NCI-H69 (cell line): ENCODE data around the gene G3BP2.
"Not testable (repeated sequence)": the region's sequence is repeated elsewhere in the genome, so short reads cannot be mapped to it uniquely, and the experiment has no call there.

ENCODE experiments used
- DNase-seq: peaks from one replicate; lab custom pipeline; 2025; lab: John Stamatoyannopoulos, UW

The G3BP2 gene

GRCh38 chr4:75673027-75673958, at the start of gene G3BP2:
TSS of gene G3BP2 (minus strand) at chr4:75673411. CDS start at chr4:75662025, 11,386 bp downstream.
- peak; percentile 97 for DNase-seq

- DNase-seq: no peak
These were observed 49.2 kb upstream of the G3BP2 start for GRCh38 chr4:75722417-75722816.

GRCh38 chr4:75718529-75718928, 45.3 kb upstream of the G3BP2 start:
- DNase-seq: no peak

DNA sequence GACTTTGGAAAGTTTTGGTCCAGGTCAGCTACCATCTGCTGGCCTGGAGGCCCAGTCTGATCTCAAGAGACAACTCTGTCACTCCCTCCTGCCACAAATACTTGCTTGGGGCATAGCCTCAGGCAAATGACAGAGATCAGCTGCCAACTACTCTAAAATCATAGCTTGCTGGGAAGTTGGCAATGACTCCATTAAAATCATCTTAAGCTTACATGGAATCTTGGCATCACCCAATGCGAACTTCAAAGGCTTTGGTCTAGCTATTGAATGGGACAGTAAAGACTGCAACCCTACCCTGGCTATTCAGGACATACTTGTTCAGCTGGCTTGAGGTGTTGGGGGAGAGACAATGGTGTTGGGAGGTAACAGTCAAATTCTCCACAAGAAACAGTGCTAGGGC, 44.2 kb upstream of the G3BP2 start:
- DNase-seq: no peak

DNA sequence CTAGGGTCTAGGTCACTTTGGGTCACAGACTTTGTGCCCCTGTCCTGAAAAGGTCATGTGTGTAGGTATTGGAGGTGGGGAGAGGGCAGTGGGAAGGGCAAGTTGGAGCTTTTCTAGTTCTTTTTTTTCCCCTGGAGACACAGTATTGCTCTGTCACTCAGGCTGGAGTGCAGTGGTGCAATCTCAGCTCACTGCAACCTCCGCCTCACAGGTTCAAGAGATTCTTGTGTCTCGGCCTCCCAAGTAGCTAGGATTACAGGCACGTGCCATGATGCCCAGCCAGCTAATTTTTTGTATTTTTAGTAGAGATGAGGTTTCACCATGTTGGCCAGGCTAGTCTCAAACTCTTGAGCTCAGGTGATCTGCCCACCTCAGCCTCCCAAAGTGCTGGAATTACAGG, 42.8 kb upstream of the G3BP2 start:
- DNase-seq: not testable (repeated sequence)

DNA sequence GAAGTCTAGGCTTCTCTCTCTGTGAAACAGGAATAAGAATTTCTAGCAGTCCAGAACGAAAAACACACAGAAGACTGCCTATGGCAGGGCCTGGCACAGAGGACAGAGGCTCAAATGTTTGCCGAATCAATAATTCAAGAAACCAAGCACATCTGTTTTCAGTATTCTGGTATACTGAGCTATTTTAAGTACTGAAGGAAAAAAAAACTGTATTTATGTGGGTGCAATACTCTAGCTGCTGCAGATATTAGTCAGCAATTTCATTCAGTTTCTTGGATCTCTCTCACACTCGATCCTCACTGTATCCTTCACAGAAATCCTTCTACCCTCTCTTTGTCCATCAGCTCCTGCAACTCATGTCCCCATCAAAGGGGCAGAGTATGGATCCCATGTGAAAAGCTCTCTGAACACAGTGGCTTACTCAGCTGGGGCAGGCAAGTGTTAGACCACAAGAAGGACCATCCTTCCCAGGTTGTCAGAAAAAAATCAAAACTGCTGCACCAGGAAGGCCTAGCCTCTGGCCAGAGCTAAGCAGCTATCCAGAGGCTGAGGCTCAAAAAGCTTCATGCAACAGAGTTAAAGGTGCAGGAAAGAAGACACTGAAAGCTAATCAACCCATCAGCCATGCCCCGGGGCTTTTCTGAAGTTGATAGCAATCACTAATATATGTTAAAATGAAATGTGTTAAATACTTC, 42.0 kb upstream of the G3BP2 start:
- no peak for DNase-seq

DNA sequence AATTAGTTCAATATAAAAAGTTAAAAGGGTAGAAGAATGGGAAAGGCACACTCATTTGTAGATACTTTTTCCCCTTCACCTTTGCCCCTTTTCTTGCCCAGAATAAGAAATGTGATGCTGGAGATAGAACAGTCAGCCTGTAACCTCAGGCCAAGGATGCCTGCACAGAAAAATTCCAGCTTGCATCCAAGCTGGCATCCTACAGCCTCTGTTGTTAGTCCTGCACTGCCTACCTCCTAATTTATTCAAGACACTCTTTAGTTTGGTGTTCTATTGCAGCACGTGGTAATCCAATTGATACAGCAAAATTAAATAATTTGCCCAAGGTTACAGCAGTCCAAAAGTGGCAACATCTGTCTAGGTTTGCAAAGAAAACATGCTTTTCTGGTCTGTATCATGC, 41.5 kb upstream of the G3BP2 start:
- no peak for DNase-seq

- DNase-seq: no peak
These were observed 40.8 kb upstream of the G3BP2 start for GRCh38 chr4:75714011-75714410.

GRCh38 chr4:75710246-75710645, 37.0 kb upstream of the G3BP2 start:
- DNase-seq: no peak

DNA sequence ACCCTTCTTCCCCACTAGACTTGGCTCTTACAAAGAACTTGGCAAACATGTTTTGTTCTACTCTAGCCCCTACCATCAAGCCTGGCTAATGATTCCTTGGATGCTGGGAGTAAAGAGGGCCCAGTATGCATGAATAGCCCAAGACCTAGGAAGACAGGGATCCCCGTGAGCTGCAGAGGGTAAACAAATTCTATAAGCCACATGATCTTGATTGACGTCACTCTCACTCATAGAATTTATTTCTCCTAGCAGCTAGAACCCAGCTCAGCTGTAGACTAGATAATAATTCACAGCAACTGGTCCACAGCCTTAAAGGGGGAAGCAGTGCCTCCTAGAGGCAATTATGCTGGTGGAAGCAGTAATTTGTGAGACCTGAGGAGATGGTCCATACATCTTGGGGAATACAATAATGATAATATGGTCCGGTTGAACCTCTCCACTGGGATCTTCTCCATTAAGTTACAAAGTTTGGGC, 35.0 kb upstream of the G3BP2 start:
- no peak for DNase-seq

- no peak for DNase-seq
These were observed 32.2 kb upstream of the G3BP2 start for GRCh38 chr4:75705198-75705977.

DNA sequence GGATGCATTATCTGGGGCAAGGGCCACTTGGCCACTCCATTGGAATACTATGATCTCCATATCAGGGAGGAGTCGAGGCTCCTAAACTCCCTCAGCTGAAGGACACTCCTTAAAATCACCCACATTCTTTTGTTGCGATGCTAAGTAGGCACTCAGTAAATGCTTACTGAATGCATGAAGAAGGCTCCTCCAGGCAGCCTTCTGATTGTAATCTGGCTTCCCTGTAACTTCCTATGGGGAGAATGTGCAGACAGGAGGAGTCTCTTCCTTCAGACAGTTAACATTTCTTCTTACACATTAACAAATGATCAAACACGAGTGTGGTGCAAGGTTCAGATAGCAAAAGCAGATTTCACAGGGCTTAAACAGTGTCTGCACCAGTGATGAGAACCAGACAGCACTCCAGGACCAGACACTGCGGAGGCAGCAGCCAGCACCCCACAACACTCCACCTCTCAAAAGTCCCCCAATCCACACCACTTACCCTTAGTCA, 29.8 kb upstream of the G3BP2 start:
- DNase-seq: no peak

DNA sequence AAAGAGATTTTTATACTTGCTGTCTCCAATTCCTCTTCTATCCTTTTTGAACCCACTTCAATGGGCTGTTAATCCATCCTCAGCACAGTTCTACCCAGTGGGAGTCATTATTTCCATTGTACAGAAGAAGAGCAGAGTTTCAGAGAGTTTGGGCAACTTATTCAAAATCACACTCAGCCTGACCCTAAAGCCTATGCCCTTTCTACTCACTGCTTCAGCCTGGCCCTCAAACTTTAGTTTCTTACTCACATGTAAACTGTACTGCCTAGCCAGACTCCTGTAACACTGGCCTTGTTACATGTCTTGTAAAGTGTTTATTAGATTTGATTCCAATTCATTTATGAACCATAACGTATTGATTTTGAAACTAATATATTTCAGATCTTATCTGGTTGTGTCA, 26.1 kb upstream of the G3BP2 start:
- no peak for DNase-seq

DNA sequence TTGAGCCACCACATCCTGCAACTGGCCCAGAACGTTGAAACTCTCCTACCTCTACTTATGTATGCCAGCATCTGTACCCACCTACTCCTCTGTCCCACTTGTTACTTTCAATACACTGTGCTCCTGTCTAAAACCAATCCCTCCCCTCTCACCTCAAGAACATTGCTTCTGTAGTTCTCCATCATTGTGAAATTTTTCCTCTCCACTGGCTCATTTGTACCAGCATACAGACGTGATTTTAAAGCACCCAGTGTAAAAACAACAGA, 25.7 kb upstream of the G3BP2 start:
- no peak for DNase-seq

GRCh38 chr4:75698162-75698962, 25.2 kb upstream of the G3BP2 start:
- no peak for DNase-seq

DNA sequence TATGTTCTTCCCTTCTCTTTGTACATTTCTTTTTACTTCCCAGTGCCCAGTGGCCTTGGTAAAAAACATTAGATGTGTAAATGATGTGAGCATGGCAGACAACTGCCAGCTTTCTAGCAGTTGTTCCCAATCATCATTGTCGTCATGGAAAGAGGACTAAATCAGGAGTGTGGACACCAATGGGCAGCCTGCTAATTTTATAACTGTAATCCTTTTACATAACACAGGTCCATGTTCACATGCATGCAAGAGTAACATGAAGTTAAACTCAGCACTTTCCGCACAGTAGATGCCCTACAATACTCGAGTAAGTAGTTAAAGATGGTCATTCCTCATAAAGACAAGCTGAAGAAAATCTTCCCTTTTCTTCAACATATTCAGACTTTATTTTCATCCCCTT, 23.4 kb upstream of the G3BP2 start:
- no peak for DNase-seq

DNA sequence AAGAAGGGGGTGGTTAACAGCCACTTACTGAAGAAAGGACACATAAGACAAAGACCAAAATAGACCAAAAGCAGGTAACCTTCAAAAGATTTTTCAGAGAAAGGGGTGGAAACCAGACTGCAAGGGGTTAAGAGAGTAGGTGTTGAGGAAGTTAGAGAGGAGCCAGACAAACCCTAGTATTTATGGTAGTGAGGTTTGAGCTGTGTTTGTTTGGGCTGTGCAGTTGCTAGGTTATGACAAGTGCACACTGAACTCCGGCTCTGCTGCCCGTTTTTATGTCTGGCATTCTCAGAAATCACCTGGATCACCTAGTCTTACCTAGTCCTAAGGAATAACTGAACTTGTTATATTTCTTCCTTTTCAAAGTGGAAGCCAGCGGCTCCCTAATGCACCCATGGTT, 22.9 kb upstream of the G3BP2 start:
- DNase-seq: no peak

GRCh38 chr4:75692066-75692465, 18.9 kb upstream of the G3BP2 start:
- not testable (repeated sequence) for DNase-seq

- DNase-seq: not testable (repeated sequence)
These were observed 13.9 kb upstream of the G3BP2 start for GRCh38 chr4:75687125-75687524.

- no peak for DNase-seq
These were observed 13.1 kb upstream of the G3BP2 start for GRCh38 chr4:75686346-75686745.

DNA sequence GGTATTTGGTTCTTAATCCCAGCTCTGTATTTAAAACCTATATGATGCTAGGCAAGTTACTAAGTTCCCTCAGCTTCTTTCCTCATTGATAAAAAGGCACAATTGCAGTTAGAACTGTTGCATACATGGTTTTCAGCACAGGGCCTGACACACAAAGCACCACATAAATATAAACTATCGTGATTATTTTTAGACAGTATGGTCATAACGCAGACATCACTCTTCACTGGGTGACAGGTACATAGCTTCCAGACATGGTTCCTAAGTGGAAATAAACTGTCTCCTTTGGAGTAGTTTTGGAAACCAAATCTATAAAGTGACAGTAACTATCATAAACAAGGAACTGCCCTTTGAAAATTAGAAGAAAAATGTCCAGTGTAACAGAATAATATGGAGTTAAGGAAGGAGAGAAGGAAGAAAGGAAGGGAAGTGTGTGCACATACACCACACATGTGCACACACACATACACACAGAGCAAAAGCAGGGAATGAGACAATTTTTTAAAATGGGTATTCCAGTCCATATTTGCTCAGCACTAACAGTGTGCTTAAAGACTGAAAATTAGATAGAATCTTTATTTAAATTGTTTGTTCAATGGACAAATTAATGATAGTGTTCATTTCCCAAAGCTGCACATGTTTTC, 12.5 kb upstream of the G3BP2 start:
- DNase-seq: no peak
